Measurements from ENCODE around the gene DGCR2. TPM values are rescaled to one million over a fixed set of nuclear protein-coding genes. Genes with fewer than 3 reads are reported as not detected.

The DGCR2 gene
- total and polyA plus RNA-seq, 2 of the 4 experiments (the other 2 are of a cell fraction) = 17.2 to 35.4 TPM

- DNase-seq (no peak), ATAC-seq (ENCODE audit: low read depth) (no peak)
- ChIA-PET POLR2A (ENCODE audit: unreplicated experiment) (no interaction called here), CTCF (no interaction called here)
- H4K8ac ChIP-seq (ENCODE audit: low read depth in 2 of 2, low read length in 2 of 2) = no peak overlapping the region
- no peak overlapping the region for H3K4ac ChIP-seq (ENCODE audit: low read depth, low read length)
- no peak overlapping the region for H4K91ac ChIP-seq (ENCODE audit: insufficient read depth, low read depth, low read length)
- no peak overlapping the region for H2BK15ac ChIP-seq (ENCODE audit: low read depth, low read length)
- H3K9me1 ChIP-seq (ENCODE audit: insufficient read depth, low read length) = 0 out of 2 replicates have a peak, but pooled peaks cover 3% of the 10 kb centered on the region
- no peak overlapping the region for H2BK20ac ChIP-seq (ENCODE audit: low read depth, low read length)
- in situ Hi-C loops (cut with MboI; ENCODE audit: low sequenced_read_pairs) (no loop called here), dilution Hi-C loops (cut with HindIII; ENCODE audit: low sequenced_read_pairs, unreplicated experiment) (no loop called here), intact Hi-C loops (cut with micrococcal nuclease) (no loop called here)
- H2BK120ac ChIP-seq (ENCODE audit: low read depth, low read length) = no peak overlapping the region
- peaks cover 4% of the 10 kb centered on the region for H3K36me3 ChIP-seq (ENCODE audit: control insufficient read depth, insufficient read depth, low read length)
- H3K27ac ChIP-seq (ENCODE audit: insufficient read depth, low read length) = no peak overlapping the region
- H3K27me3 ChIP-seq (ENCODE audit: control insufficient read depth, insufficient read depth, low read length) = peaks cover 45% of the 10 kb centered on the region
- no peak overlapping the region for H2AK9ac ChIP-seq (replicated peaks; ENCODE audit: low read depth, low read length, poor library complexity)
- peaks cover 4% of the 10 kb centered on the region for H4K20me1 ChIP-seq (ENCODE audit: insufficient read depth, low read length)
- TF ChIP-seq SMC3 (IDR thresholded peaks at IDR 0.05; ENCODE audit: low read depth, low read length) (no peak), MAZ (IDR thresholded peaks at IDR 0.05; ENCODE audit: borderline replicate concordance, low read depth, low read length) (no peak)
- no peak overlapping the region for H2BK5ac ChIP-seq (ENCODE audit: low read depth, low read length, poor library complexity, severe bottlenecking)
- H3K14ac ChIP-seq (replicated peaks; ENCODE audit: low read depth, low read length) = no peak overlapping the region
- no peak overlapping the region for H3K4me2 ChIP-seq (ENCODE audit: low read depth, low read length)
- 15% methylated on average over 9 of the region's 9 CpGs; no CpG with 5 or more reads in 1 of the 2 experiments for WGBS, 2 experiments (ENCODE audit: extremely low coverage in 2 of 2, insufficient read length in 1 of 2)
- H3K79me1 ChIP-seq (ENCODE audit: low read depth in 1 of 2, low read length in 2 of 2) = peaks cover 7 to 19% of the 10 kb centered on the region in 2 experiments; a peak in 3 of 4 replicates
- H2AK5ac ChIP-seq (ENCODE audit: low read depth, low read length) = no peak overlapping the region
- no peak overlapping the region for H3K9ac ChIP-seq (ENCODE audit: low read depth, low read length)
- H3K23ac ChIP-seq (ENCODE audit: low read depth, low read length) = no peak overlapping the region
- no peak overlapping the region for H4K5ac ChIP-seq (ENCODE audit: low read depth, low read length)
- H2AFZ ChIP-seq (replicated peaks; ENCODE audit: low read length, poor library complexity) = no peak overlapping the region
- BruUV-seq (replicated peaks) = no TSS peak
- no peaks in the 10 kb centered on the region for H3K4me1 ChIP-seq (ENCODE audit: control insufficient read depth, insufficient read depth, low read length)
- H3K4me3 ChIP-seq (ENCODE audit: insufficient read depth, low read depth, low read length) = no peak overlapping the region
- no peak overlapping the region for H3K18ac ChIP-seq (ENCODE audit: low read depth, low read length)
- peaks cover 5% of the 10 kb centered on the region; the same call in 1 of the 2 replicates for H3K9me3 ChIP-seq (ENCODE audit: control insufficient read depth, insufficient read depth, low read length)
- H3K56ac ChIP-seq (ENCODE audit: extremely low read depth, insufficient read depth, low read length) = no peak overlapping the region
Measured at GRCh38 chr22:19147195-19147780, 25.1 kb upstream of the DGCR2 start.

All from IMR-90 (cell line).